ENCODE measurements around the gene CABP4. TPM values are rescaled to one million over a fixed set of nuclear protein-coding genes. Genes with fewer than 3 reads are reported as not detected.

CABP4 gene
- total and polyA plus RNA-seq, 2 donors (not counting 1 experiment from before 2014, with no cell fraction given) = 3.2 to 5.2 TPM

GRCh38 chr11:67505605-67506396 is 50.6 kb downstream of the CABP4 start:
- intact Hi-C loops (cut with micrococcal nuclease) = loop anchor here (1.0 to 5.0 kb wide), 8 partner anchors 24 to 264 kb away; partner anchors contain the start of genes ANKRD13D, GRK2, PPP1CA and PTPRCAP
- Histone ChIP-seq H2AFZ (ENCODE audit: insufficient read depth, low read depth, low read length, poor library complexity, severe bottlenecking) (peak overlapping the region; percentile 74), H3K4me1 (ENCODE audit: control insufficient read depth in 2 of 2, insufficient read depth in 2 of 2, low read length in 2 of 2) (peaks cover 40 to 50% of the 10 kb centered on the region in 2 donors), H3K27me3 (replicated peaks in 1 of 4; ENCODE audit: control extremely low read depth in 1 of 4, control insufficient read depth in 3 of 4, insufficient read depth in 4 of 4, low read length in 3 of 4) (peaks cover 0 to 6% (median 0%) of the 10 kb centered on the region in 4 experiments), H3K27ac (ENCODE audit: low read length in 2 of 2) (peak overlapping the region; percentile 68 to 98), H3K4me3 (ENCODE audit: control extremely low read depth in 1 of 5, extremely low read depth in 1 of 5, insufficient read depth in 1 of 5, low read depth in 2 of 5, low read length in 4 of 5) (peak overlapping the region in 4 of 5 experiments; percentile 40 to 90 (median 87)), H3K79me2 (ENCODE audit: control insufficient read depth, insufficient read depth, low read length) (peaks cover 47% of the 10 kb centered on the region), H3K4me2 (replicated peaks; ENCODE audit: low read depth, low read length, poor library complexity, severe bottlenecking) (peak overlapping the region; percentile 97), H4K20me1 (ENCODE audit: control insufficient read depth, insufficient read depth, low read length, poor library complexity, severe bottlenecking) (peaks cover 61% of the 10 kb centered on the region), H3K36me3 (replicated peaks in 1 of 2; ENCODE audit: control extremely low read depth in 1 of 2, control insufficient read depth in 1 of 2, extremely low read depth in 1 of 2, insufficient read depth in 2 of 2, low read length in 1 of 2) (peaks cover 0 to 33% of the 10 kb centered on the region in 2 experiments), H3K9me3 (ENCODE audit: control extremely low read depth in 1 of 3, control insufficient read depth in 2 of 3, insufficient read depth in 1 of 3, low read length in 2 of 3) (no peaks in the 10 kb centered on the region), H3K9ac (ENCODE audit: low read length) (peak overlapping the region; percentile 89)
- ATAC-seq (ENCODE audit: low read depth) (peak; percentile 35), DNase-seq (peak; percentile 93)
- Mint-ChIP-seq H3K27me3 (peaks cover 1% of the 10 kb centered on the region), H3K4me1 (peaks cover 48% of the 10 kb centered on the region), H3K9me3 (ENCODE audit: insufficient read depth) (no peaks in the 10 kb centered on the region), H3K4me3 (peak overlapping the region; percentile 92), H3K27ac (peak overlapping the region; percentile 95)
- CTCF ChIA-PET = interaction anchor here (0.6 to 2.8 kb wide), 17 partner anchors 17 to 234 kb away, joined by 3 to 20 read pairs (median 4); partner anchors contain the start of genes PPP1CA, PTPRCAP, RAD9A and TBC1D10C
- WGBS (ENCODE audit: insufficient coverage) = 14% methylated on average over 16 of the region's 17 CpGs
- POLR2A ChIA-PET = interaction anchor here (1.0 to 2.1 kb wide), 10 partner anchors 20 to 116 kb away, joined by 4 to 13 read pairs (median 6); partner anchors contain the start of genes AIP, PPP1CA, PTPRCAP and RAD9A
- no peak for TF ChIP-seq EZH2 (IDR thresholded peaks at IDR 0.05; ENCODE audit: borderline replicate concordance, insufficient read depth, low read depth, low read length, poor library complexity, severe bottlenecking)
- peak; percentile 93 for TF ChIP-seq CTCF (IDR thresholded peaks at IDR 0.05)

Measured in B cell (primary cell).